ENCODE results near the gene FAIM.

- no peak for TF ChIP-seq CTCF (IDR thresholded peaks at IDR 0.05)
- no peak for TF ChIP-seq POLR2A (IDR thresholded peaks at IDR 0.05)
These were observed 33.8 kb downstream of the FAIM start for GRCh38 chr3:138642226-138642926.

Data from ovary (tissue), 3 donors.